ENCODE data around the gene EDNRA.

DNA sequence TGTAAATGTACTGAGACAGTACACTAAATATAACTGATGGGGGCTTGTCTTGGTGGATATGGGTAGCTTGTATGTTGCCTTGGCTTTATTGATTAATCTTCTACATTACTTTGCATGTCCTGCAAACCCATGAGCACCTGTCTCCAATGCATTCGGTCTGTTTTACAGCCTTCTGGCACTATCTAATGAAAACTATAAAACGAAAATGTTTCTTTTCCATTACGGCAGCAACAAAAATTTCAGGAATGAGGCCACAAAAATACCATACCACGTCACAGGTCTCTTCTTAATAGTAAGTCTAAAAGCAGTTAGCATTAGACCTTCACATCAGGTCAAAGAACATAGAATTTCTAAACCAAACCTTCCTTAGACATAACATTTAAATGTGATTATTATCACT lies 49.8 kb downstream of the EDNRA start:
- TF ChIP-seq POLR2AphosphoS5 (IDR thresholded peaks at IDR 0.05; ENCODE audit: low read depth, low read length) (no peak), POLR2A (IDR thresholded peaks at IDR 0.05; ENCODE audit: low read depth, low read length) (no peak), TAF1 (IDR thresholded peaks at IDR 0.05; ENCODE audit: borderline replicate concordance, low read depth, low read length) (no peak)

Measured in GM12892 (cell line).